ENCODE measurements around the gene PARVG. TPM values are rescaled to one million over a fixed set of nuclear protein-coding genes. Genes with fewer than 3 reads are reported as not detected.

The PARVG gene
- total and polyA plus RNA-seq, 9 of the 15 experiments (the other 6 are each of a cell fraction or from before 2014, with no cell fraction given), result 0.35 TPM; not detected in 8

DNA sequence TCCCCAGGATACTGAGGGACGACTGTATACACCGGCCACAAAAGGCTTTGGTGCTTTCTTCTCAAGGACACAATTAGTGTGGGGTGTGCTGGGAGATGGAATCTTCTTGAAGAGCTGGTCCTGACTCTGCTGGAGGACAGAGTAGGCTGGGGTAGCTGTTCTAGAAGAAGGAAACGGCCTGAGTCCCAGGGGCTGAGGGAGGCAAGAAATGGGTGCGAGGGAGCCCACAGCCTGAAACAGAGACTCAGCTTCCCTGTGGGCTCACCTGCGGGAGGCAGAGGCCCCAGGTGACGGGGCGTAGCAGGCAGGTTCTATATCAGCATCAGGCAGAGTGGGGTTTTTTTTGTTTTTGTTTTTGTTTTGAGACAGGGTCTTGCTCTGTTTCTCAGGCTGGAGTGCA lies 36.6 kb downstream of the PARVG start (continued):
- TF ChIP-seq HOMEZ (CRISPR knock-in tag; IDR thresholded peaks at IDR 0.05) (no peak), ZBTB5 (IDR thresholded peaks at IDR 0.05) (no peak), SMARCB1 (IDR thresholded peaks at IDR 0.05; ENCODE audit: insufficient read length, low read depth) (no peak), NFXL1 (CRISPR knock-in tag; IDR thresholded peaks at IDR 0.05) (no peak), CREBBP (IDR thresholded peaks at IDR 0.05; ENCODE audit: low read depth, low read length) (no peak), ARID1B (IDR thresholded peaks at IDR 0.05) (no peak), KAT7 (CRISPR knock-in tag; IDR thresholded peaks at IDR 0.05; ENCODE audit: borderline replicate concordance) (no peak), SOX6 (IDR thresholded peaks at IDR 0.05) (no peak), SMARCE1 (IDR thresholded peaks at IDR 0.05) (no peak), TAL1 (IDR thresholded peaks at IDR 0.05) (no peak)

Measured in K562 (cell line).